PFSK-1 (cell line): ENCODE data around the gene HTRA3.

Experiments
- FOXP2 ChIP-seq: optimal IDR thresholded peaks from 2 replicates; pipeline ENCODE3; 2011; ENCODE audit warnings: borderline replicate concordance, control low read depth, inconsistent platforms; ENCODE audit not compliant: insufficient read depth; ENCODE audit errors: extremely low read length, extremely low read depth
- POLR2AphosphoS5 ChIP-seq: IDR thresholded peaks from 2 replicates; pipeline ENCODE4 v1.6.1; 2012; ENCODE audit warnings: low read depth, mild to moderate bottlenecking, control low read depth, low read length, moderate library complexity
- REST ChIP-seq, 2 experiments: IDR thresholded peaks; 2 replicates each; pipeline versions ENCODE4 v1.6.1 to v1.8.0; 2011 to 2012; ENCODE audit warnings: low read depth in 2 of 2, low read length in 2 of 2, control low read depth in 1 of 2, inconsistent platforms in 1 of 2, mild to moderate bottlenecking in 1 of 2, moderate library complexity in 1 of 2; ENCODE audit not compliant: insufficient read depth in 1 of 2
- SIN3A ChIP-seq: IDR thresholded peaks from 2 replicates; pipeline ENCODE4 v1.6.1; 2012; ENCODE audit warnings: mild to moderate bottlenecking, low read length, moderate library complexity, borderline replicate concordance; ENCODE audit not compliant: insufficient read depth
- TAF1 ChIP-seq: IDR thresholded peaks from 2 replicates; pipeline ENCODE4 v1.6.1; 2012; ENCODE audit warnings: low read length, control low read depth, borderline replicate concordance; ENCODE audit not compliant: insufficient read depth

- TF ChIP-seq SIN3A (no peak), POLR2AphosphoS5 (no peak), TAF1 (no peak), REST (IDR thresholded peaks at IDR 0.05; ENCODE audit: insufficient read depth in 1 of 2, low read depth in 2 of 2, low read length in 2 of 2) (no peak), FOXP2 (no peak)
Observed at GRCh38 chr4:8281519-8282133, 12.1 kb downstream of the HTRA3 start.
